HCT116 (cell line): ENCODE measurements around the gene BEND7. TPM values are rescaled to one million over a fixed set of nuclear protein-coding genes. Genes with fewer than 3 reads are reported as not detected.

ENCODE experiments used
- total RNA-seq: library from RNA; stranded (reverse); gene quantifications from one replicate; pipeline ENCODE4 v1.2.1, GENCODE V29; 2021; ENCODE audit not compliant: unreplicated experiment

Gene BEND7
- total RNA-seq, 1 experiment from 2014 or later: 13.8 TPM

Other genes starting within 250 kb of the BEND7 start
- gene PHYH, start 228.9 kb downstream of the BEND7 start, total RNA-seq: 15.3 TPM
- 51.7 TPM for gene SEPHS1, start 180.7 kb downstream of the BEND7 start, total RNA-seq
- gene PRPF18, start 58.0 kb upstream of the BEND7 start, total RNA-seq: 16.2 TPM